Fibroblast of lung (primary cell): ENCODE measurements around the gene EML4.

ENCODE experiments used
- EZH2 ChIP-seq: IDR thresholded peaks from 2 replicates; pipeline ENCODE4 v1.5.1; 2012; ENCODE audit warnings: low read length, control low read depth, mild to moderate bottlenecking; ENCODE audit errors: missing control alignments
- TF ChIP-seq, protein P1 (sequence below), 2 donors: IDR thresholded peaks in 1 of 2; conservative IDR thresholded peaks in 1 of 2; 1 replicate in 1 of 2; 2 replicates in 1 of 2; pipeline ENCODE4 v1.5.1; 2011 to 2012; ENCODE audit warnings: low read length in 2 of 2, control low read depth in 1 of 2, inconsistent platforms in 1 of 2, low read depth in 1 of 2, mild to moderate bottlenecking in 1 of 2

DNA sequence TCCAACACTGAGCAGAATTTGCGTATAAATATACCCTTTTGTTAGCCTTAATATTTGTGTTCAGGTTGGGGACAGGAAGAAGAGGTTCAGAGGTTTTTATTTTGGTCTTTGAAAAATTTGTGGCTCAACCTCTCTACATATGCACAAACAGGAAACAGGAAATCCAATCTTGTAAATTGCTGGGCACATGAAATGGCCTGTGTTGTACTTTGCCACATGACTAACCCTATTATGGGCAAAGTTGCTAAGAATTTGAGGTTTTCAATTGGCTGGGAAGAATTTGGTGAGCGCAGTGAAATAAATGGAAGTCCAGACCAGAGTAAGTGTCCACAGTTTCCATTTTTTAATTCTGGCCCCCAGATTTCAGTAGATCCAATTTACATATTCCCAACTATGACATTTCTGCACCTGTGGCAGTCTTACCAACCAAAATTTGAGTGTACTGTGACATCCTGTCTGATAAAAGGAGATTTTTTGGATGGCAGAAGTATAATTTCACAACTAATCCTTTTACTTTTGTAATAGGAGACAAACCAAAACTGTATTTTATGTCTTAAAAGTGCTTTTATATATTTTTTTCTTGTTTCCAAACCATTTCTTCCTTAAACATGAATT, 128.3 kb downstream of the EML4 start:
- TF ChIP-seq, protein P1, sequence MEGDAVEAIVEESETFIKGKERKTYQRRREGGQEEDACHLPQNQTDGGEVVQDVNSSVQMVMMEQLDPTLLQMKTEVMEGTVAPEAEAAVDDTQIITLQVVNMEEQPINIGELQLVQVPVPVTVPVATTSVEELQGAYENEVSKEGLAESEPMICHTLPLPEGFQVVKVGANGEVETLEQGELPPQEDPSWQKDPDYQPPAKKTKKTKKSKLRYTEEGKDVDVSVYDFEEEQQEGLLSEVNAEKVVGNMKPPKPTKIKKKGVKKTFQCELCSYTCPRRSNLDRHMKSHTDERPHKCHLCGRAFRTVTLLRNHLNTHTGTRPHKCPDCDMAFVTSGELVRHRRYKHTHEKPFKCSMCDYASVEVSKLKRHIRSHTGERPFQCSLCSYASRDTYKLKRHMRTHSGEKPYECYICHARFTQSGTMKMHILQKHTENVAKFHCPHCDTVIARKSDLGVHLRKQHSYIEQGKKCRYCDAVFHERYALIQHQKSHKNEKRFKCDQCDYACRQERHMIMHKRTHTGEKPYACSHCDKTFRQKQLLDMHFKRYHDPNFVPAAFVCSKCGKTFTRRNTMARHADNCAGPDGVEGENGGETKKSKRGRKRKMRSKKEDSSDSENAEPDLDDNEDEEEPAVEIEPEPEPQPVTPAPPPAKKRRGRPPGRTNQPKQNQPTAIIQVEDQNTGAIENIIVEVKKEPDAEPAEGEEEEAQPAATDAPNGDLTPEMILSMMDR (conservative IDR thresholded peaks at IDR 0.05 in 1 of 2, IDR thresholded peaks at IDR 0.05 in 1 of 2; ENCODE audit: low read depth in 1 of 2, low read length in 2 of 2): no peak
- no peak for TF ChIP-seq EZH2
